ENCODE data around the gene CCDC158.

The CCDC158 gene

DNA sequence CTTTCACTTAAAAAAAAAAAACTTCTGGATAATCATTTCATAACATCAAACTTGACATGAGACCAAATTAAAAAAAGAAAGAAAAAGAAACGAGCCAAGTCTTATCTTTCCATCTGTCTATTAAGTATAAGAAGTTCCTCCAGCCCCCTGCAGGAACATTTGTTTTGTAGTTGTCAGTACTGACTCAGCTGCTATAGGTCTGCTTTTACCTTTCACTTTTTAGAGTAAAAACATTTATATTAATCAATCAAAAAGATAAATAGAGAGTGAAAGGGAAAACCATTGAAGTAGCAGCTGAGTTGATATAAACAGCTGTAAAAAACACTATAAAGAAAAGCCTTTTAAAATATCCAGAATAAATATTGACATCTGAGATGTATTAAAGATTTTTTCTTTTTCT, 46.1 kb downstream of the CCDC158 start:
- no peak for DNase-seq (ENCODE audit: low read depth)
- H3K4me3 ChIP-seq (ENCODE audit: low read length) = no peak overlapping the region
- TF ChIP-seq CTCF (conservative IDR thresholded peaks at IDR 0.05; ENCODE audit: low read length) = no peak

GRCh38 chr4:76373919-76374552, 46.9 kb downstream of the CCDC158 start:
- TF ChIP-seq CTCF (conservative IDR thresholded peaks at IDR 0.05; ENCODE audit: low read length) = no peak
- peak; percentile 19 for DNase-seq (ENCODE audit: low read depth)

GRCh38 chr4:76366737-76367136, 54.2 kb downstream of the CCDC158 start:
- H3K4me3 ChIP-seq (ENCODE audit: low read length) = no peak overlapping the region
- no peak for TF ChIP-seq CTCF (conservative IDR thresholded peaks at IDR 0.05; ENCODE audit: low read length)
- no peak for DNase-seq (ENCODE audit: low read depth)

More at GRCh38 chr4:76373919-76374552, 46.9 kb downstream of the CCDC158 start:
- no peak overlapping the region for H3K4me3 ChIP-seq (ENCODE audit: low read length)

- no peak for TF ChIP-seq CTCF (conservative IDR thresholded peaks at IDR 0.05; ENCODE audit: low read length)
- H3K4me3 ChIP-seq (ENCODE audit: low read length) = no peak overlapping the region
- DNase-seq (ENCODE audit: low read depth) = peak; percentile 3
These were observed 55.3 kb downstream of the CCDC158 start for GRCh38 chr4:76365636-76366035.

DNA sequence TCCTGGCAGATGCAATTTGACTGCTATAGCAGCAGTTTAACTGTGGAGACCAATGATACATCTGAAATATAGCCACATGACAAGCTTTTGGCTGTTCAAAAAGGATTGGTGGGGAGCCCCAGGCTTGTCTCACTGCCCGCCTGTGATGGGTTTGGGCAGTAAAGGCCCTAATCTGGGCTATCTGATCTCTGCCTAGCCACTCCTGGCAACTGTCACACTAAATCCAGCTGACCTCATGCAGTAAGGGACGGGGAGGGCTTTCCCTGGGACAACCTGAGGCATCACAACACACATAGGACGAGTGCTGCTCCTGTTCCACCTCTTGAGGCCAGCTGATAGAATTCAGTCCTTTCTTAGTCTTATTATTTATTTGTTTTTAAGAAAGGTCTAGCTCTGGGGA, 56.2 kb downstream of the CCDC158 start:
- DNase-seq (ENCODE audit: low read depth) = no peak
- TF ChIP-seq CTCF (conservative IDR thresholded peaks at IDR 0.05; ENCODE audit: low read length) = no peak

GRCh38 chr4:76363556-76364290, 57.2 kb downstream of the CCDC158 start:
- no peak for TF ChIP-seq CTCF (conservative IDR thresholded peaks at IDR 0.05; ENCODE audit: low read length)
- no peak for DNase-seq (ENCODE audit: low read depth)
- H3K4me3 ChIP-seq (ENCODE audit: low read length) = no peak overlapping the region

More for the DNA sequence above, 56.2 kb downstream of the CCDC158 start:
- H3K4me3 ChIP-seq (ENCODE audit: low read length) = no peak overlapping the region

Data from AG10803 (cell line).